Measurements from ENCODE around the gene ANKRD33B.

The ANKRD33B gene

DNA sequence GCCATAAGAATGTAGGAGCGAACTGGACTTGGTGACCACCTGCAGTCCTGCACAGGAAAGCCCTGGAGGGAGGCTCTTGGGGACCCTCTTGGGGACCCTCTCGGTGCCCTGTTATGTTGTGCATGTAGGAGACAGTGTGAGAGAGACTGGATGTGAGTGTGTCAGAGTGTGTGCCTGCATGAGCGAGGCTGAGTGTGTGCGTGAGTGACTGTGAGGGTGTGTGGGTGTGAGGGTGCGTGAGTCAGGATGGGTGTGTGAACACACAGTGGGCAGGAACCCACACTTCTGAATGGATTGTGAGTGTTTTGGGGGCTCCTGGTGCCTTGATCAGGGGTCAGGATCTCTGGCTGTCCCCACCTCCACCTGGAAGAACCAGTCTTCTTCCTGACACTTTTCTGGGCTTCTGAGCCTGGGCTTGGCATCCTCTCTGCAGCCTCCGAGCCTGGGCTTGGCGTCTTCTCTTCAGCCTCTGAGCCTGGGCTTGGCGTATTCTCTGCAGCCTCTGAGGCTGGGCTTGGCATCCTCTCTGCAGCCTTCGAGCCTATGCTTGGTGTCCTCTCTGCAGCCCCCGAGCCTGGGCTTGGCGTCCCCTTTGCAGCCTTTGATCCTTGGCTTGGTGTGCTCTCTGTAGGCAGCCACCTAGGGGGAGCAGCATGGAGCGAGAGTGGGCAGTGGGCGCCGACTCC is 25.6 kb upstream of the ANKRD33B start:
- Histone ChIP-seq H3K4me1 (ENCODE audit: insufficient read depth, low read length) (0 out of 2 replicates have a peak, but pooled peaks cover 3% of the 10 kb centered on the region), H3K27me3 (ENCODE audit: insufficient read depth, low read length) (peaks cover 5% of the 10 kb centered on the region; the same call in 1 of the 2 replicates), H3K4me3 (ENCODE audit: low read length) (no peak overlapping the region), H3K9me3 (ENCODE audit: insufficient read depth, low read depth, low read length) (no peaks in the 10 kb centered on the region), H3K9ac (ENCODE audit: low read depth, low read length) (no peak overlapping the region), H3K36me3 (ENCODE audit: insufficient read depth, low read length) (no peaks in the 10 kb centered on the region), H3K27ac (ENCODE audit: low read depth, low read length) (no peak overlapping the region)
- 91% methylated on average over 14 of the region's 14 CpGs for WGBS

DNA sequence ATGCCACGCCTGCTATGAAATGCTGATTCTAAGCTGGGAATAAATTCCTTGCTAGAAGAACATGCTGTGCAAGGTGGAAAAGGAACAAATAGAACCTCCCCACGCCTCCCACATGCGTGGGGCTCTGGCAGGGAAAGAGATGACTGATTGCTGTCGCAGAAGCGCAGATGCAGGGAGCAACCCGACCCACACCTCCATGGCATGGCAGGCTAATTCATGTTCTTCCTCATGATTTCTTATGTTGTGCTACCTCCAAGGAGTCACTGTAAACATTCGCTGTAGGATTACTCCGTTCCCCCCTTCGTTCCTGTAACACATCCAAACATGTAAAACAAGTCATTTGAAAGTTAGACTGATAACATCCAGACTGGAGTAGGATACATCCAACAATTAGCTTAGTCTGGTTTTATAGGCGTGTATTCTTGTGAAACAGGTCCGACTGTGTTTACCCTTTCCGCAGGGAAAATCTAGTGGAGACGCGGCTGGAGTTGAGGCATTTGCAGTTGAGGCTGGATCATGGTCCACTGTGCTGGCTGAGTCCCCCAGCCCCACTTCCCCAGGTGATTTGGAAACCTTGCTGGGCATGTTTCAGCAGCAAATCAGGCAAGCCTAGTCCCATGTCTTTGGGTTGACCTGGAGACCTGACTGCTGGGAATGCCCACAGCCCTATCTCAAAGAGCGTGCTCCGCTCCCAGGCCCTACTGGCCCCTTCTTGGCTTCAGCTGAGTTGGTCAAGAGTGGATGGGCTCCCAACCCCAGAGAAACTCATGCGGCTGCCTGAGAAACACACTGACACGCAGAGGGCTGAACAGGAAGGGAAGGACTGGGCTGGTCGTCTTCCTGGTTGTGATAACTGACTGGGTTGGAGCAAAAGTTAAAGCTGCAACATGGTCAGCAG is 24.8 kb upstream of the ANKRD33B start:
- 0 out of 2 replicates have a peak, but pooled peaks cover 3% of the 10 kb centered on the region for H3K27me3 ChIP-seq (ENCODE audit: insufficient read depth, low read length)
- no peaks in the 10 kb centered on the region for H3K36me3 ChIP-seq (ENCODE audit: insufficient read depth, low read length)
- WGBS, result 95% methylated on average over 19 of the region's 19 CpGs
- no peaks in the 10 kb centered on the region for H3K4me1 ChIP-seq (ENCODE audit: insufficient read depth, low read length)
- no peak overlapping the region for H3K4me3 ChIP-seq (ENCODE audit: low read length)
- H3K27ac ChIP-seq (ENCODE audit: low read depth, low read length), result no peak overlapping the region
- H3K9ac ChIP-seq (ENCODE audit: low read depth, low read length), result no peak overlapping the region
- H3K9me3 ChIP-seq (ENCODE audit: insufficient read depth, low read depth, low read length), result no peaks in the 10 kb centered on the region

- no peak overlapping the region for H3K4me3 ChIP-seq (ENCODE audit: low read length)
- WGBS, result 89% methylated on average over 3 of the region's 3 CpGs
- no peak overlapping the region for H3K9ac ChIP-seq (ENCODE audit: low read depth, low read length)
- no peaks in the 10 kb centered on the region for H3K9me3 ChIP-seq (ENCODE audit: insufficient read depth, low read depth, low read length)
- no peaks in the 10 kb centered on the region for H3K4me1 ChIP-seq (ENCODE audit: insufficient read depth, low read length)
- 0 out of 2 replicates have a peak, but pooled peaks cover 3% of the 10 kb centered on the region for H3K27me3 ChIP-seq (ENCODE audit: insufficient read depth, low read length)
- no peak overlapping the region for H3K27ac ChIP-seq (ENCODE audit: low read depth, low read length)
- no peaks in the 10 kb centered on the region for H3K36me3 ChIP-seq (ENCODE audit: insufficient read depth, low read length)
Measured at GRCh38 chr5:10539687-10539998, 24.2 kb upstream of the ANKRD33B start.

GRCh38 chr5:10540036-10540544 is 23.8 kb upstream of the ANKRD33B start:
- Histone ChIP-seq H3K27ac (ENCODE audit: low read depth, low read length) (no peak overlapping the region), H3K36me3 (ENCODE audit: insufficient read depth, low read length) (no peaks in the 10 kb centered on the region), H3K9ac (ENCODE audit: low read depth, low read length) (no peak overlapping the region), H3K4me3 (ENCODE audit: low read length) (no peak overlapping the region), H3K27me3 (ENCODE audit: insufficient read depth, low read length) (0 out of 2 replicates have a peak, but pooled peaks cover 3% of the 10 kb centered on the region), H3K9me3 (ENCODE audit: insufficient read depth, low read depth, low read length) (no peaks in the 10 kb centered on the region), H3K4me1 (ENCODE audit: insufficient read depth, low read length) (no peaks in the 10 kb centered on the region)
- WGBS, result 95% methylated on average over 10 of the region's 11 CpGs

DNA sequence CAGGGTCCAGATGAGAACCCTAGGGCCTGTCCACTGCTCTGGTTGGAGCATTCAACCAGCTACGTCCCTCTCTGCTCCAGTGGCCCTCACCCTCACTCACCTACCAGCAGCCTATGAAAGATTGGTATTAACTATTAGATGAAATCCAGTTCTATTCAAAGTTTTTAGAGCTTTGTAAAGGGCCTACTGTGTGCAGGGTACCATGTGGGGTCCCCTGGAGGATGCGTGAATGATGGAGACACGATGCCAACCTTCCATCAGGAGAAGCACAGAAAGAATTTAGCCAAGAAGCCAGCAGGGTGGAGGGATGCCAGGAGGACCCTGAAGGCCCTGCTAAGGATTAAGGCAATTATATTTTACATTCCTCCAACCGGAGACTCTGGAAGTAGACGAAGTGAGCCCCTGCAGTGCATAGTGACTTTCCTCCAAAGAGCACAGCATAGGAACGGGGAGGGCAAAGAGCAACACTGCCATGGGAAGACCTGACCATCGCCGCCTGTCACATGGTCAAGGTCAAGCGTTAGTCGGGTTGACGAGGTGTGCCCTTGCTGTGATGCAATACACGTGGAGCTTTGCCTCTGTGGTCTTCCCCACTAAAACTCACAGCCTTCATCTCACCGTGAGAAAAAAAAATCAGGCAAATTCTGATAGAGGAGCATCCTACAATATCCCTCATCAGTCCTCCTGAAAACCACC is 22.8 kb upstream of the ANKRD33B start:
- no peaks in the 10 kb centered on the region for H3K4me1 ChIP-seq (ENCODE audit: insufficient read depth, low read length)
- H3K9ac ChIP-seq (ENCODE audit: low read depth, low read length), result no peak overlapping the region
- no peak overlapping the region for H3K4me3 ChIP-seq (ENCODE audit: low read length)
- no peaks in the 10 kb centered on the region; the same call in 1 of the 2 replicates for H3K27me3 ChIP-seq (ENCODE audit: insufficient read depth, low read length)
- H3K27ac ChIP-seq (ENCODE audit: low read depth, low read length), result no peak overlapping the region
- no peaks in the 10 kb centered on the region for H3K9me3 ChIP-seq (ENCODE audit: insufficient read depth, low read depth, low read length)
- no peaks in the 10 kb centered on the region for H3K36me3 ChIP-seq (ENCODE audit: insufficient read depth, low read length)
- 91% methylated on average over 13 of the region's 13 CpGs for WGBS

DNA sequence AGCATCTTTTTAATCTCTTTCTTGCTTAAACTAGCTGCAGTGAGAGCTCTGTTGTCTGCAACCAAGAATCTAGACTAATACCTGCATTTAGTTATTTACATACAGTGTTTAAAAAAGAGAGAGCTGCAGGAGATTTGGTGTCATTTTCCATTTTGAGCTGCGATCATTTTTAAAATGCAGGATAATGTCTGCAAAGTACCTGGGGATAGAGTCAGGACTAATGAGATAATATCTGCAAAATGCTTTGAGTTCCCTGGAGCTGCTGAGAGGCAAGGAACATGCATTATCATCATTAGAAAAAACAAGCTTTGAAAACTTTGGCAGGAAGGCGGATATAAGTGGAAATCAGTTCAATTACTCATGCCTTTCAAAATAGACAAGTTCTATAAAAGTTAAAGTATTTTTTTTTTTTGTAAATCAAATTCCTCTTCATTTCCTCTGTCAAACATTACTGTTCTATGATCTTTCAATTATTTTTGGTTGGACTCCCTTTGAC is 21.8 kb upstream of the ANKRD33B start:
- WGBS, result 95% methylated on average over 2 of the region's 2 CpGs
- Histone ChIP-seq H3K9ac (ENCODE audit: low read depth, low read length) (no peak overlapping the region), H3K9me3 (ENCODE audit: insufficient read depth, low read depth, low read length) (no peaks in the 10 kb centered on the region), H3K27ac (ENCODE audit: low read depth, low read length) (no peak overlapping the region), H3K4me1 (ENCODE audit: insufficient read depth, low read length) (no peaks in the 10 kb centered on the region), H3K4me3 (ENCODE audit: low read length) (no peak overlapping the region), H3K36me3 (ENCODE audit: insufficient read depth, low read length) (no peaks in the 10 kb centered on the region), H3K27me3 (ENCODE audit: insufficient read depth, low read length) (no peaks in the 10 kb centered on the region; the same call in 1 of the 2 replicates)

- H3K9me3 ChIP-seq (ENCODE audit: insufficient read depth, low read depth, low read length), result no peaks in the 10 kb centered on the region
- no peak overlapping the region for H3K4me3 ChIP-seq (ENCODE audit: low read length)
- no peaks in the 10 kb centered on the region; the same call in 1 of the 2 replicates for H3K27me3 ChIP-seq (ENCODE audit: insufficient read depth, low read length)
- no peaks in the 10 kb centered on the region for H3K4me1 ChIP-seq (ENCODE audit: insufficient read depth, low read length)
- no peak overlapping the region for H3K9ac ChIP-seq (ENCODE audit: low read depth, low read length)
- H3K27ac ChIP-seq (ENCODE audit: low read depth, low read length), result no peak overlapping the region
- 90% methylated on average over 7 of the region's 7 CpGs for WGBS
- H3K36me3 ChIP-seq (ENCODE audit: insufficient read depth, low read length), result no peaks in the 10 kb centered on the region
Measured at GRCh38 chr5:10543585-10544040, 20.3 kb upstream of the ANKRD33B start.

GRCh38 chr5:10545084-10545483 is 18.8 kb upstream of the ANKRD33B start:
- H3K9ac ChIP-seq (ENCODE audit: low read depth, low read length), result no peak overlapping the region
- no peaks in the 10 kb centered on the region for H3K36me3 ChIP-seq (ENCODE audit: insufficient read depth, low read length)
- no peaks in the 10 kb centered on the region for H3K9me3 ChIP-seq (ENCODE audit: insufficient read depth, low read depth, low read length)
- no peaks in the 10 kb centered on the region; the same call in 1 of the 2 replicates for H3K27me3 ChIP-seq (ENCODE audit: insufficient read depth, low read length)
- H3K4me3 ChIP-seq (ENCODE audit: low read length), result no peak overlapping the region
- WGBS, result 92% methylated on average over 7 of the region's 8 CpGs
- H3K4me1 ChIP-seq (ENCODE audit: insufficient read depth, low read length), result peaks cover 2% of the 10 kb centered on the region
- H3K27ac ChIP-seq (ENCODE audit: low read depth, low read length), result no peak overlapping the region

DNA sequence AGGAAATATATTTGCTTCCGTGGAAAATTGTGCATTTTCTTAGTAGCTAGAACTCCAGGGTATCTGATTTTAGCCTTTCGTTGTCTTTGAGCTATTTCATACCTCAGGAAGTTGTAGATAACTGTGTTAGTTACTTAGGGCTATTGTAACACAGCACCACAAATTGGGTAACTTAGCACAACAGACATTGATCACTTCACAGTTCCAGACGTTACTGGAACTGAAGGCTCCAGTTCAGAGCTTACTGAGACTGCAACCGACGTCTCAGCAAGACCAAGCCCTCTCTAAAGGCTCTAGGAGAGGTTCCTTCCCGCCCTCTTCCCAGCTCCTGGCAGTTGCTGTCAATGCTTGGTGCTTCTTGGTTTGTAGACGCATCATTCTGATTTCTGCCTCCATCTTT is 17.7 kb upstream of the ANKRD33B start:
- no peak overlapping the region for H3K4me3 ChIP-seq (ENCODE audit: low read length)
- no peaks in the 10 kb centered on the region for H3K9me3 ChIP-seq (ENCODE audit: insufficient read depth, low read depth, low read length)
- H3K4me1 ChIP-seq (ENCODE audit: insufficient read depth, low read length), result peaks cover 12% of the 10 kb centered on the region
- no peaks in the 10 kb centered on the region; the same call in 1 of the 2 replicates for H3K27me3 ChIP-seq (ENCODE audit: insufficient read depth, low read length)
- H3K36me3 ChIP-seq (ENCODE audit: insufficient read depth, low read length), result no peaks in the 10 kb centered on the region
- 71% methylated on average over 7 of the region's 7 CpGs for WGBS
- H3K9ac ChIP-seq (ENCODE audit: low read depth, low read length), result no peak overlapping the region
- H3K27ac ChIP-seq (ENCODE audit: low read depth, low read length), result no peak overlapping the region

GRCh38 chr5:10548418-10549122 is 15.3 kb upstream of the ANKRD33B start:
- H3K27ac ChIP-seq (ENCODE audit: low read depth, low read length), result no peak overlapping the region
- H3K9ac ChIP-seq (ENCODE audit: low read depth, low read length), result no peak overlapping the region
- H3K36me3 ChIP-seq (ENCODE audit: insufficient read depth, low read length), result no peaks in the 10 kb centered on the region
- H3K9me3 ChIP-seq (ENCODE audit: insufficient read depth, low read depth, low read length), result no peaks in the 10 kb centered on the region
- H3K4me3 ChIP-seq (ENCODE audit: low read length), result no peak overlapping the region
- WGBS, result 94% methylated on average over 48 of the region's 48 CpGs
- peaks cover 25% of the 10 kb centered on the region for H3K4me1 ChIP-seq (ENCODE audit: insufficient read depth, low read length)
- H3K27me3 ChIP-seq (ENCODE audit: insufficient read depth, low read length), result no peaks in the 10 kb centered on the region; the same call in 1 of the 2 replicates

Data from HUES64 (cell line).